Keratinocyte (primary cell): ENCODE data around the gene CATSPERZ.

Experiments used
- CTCF ChIP-seq, 3 experiments: IDR thresholded peaks in 1 of 3; conservative IDR thresholded peaks in 1 of 3; optimal IDR thresholded peaks in 1 of 3; 2 replicates in 2 of 3; 3 replicates in 1 of 3; pipeline versions ENCODE3 to v1.5.1; 2011; ENCODE audit warnings: low read length in 3 of 3, mild to moderate bottlenecking in 3 of 3, moderate library complexity in 2 of 3, control low read depth in 1 of 3, inconsistent platforms in 1 of 3; ENCODE audit not compliant: insufficient read depth in 2 of 3; ENCODE audit errors: extremely low read depth in 1 of 3
- EZH2 ChIP-seq: IDR thresholded peaks from one replicate; pipeline ENCODE4 v1.6.1; 2012; ENCODE audit warnings: inconsistent platforms, mild to moderate bottlenecking, low read length, moderate library complexity

DNA sequence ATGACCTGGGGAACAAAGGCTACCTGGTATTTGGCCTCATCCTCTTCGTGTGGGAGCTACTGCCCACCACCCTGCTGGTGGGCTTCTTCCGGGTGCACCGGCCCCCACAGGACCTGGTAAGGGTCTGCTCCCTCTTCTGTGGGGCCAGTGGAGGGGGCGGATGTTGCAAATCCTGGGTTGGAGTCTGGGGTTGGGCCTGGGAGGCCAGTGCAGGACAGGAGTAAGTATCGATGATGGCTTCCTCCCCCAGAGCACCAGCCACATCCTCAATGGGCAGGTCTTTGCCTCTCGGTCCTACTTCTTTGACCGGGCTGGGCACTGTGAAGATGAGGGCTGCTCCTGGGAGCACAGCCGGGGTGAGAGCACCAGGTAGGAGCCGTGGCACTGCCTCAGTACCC, 11.8 kb upstream of the CATSPERZ start:
- TF ChIP-seq CTCF (optimal IDR thresholded peaks at IDR 0.05 in 1 of 3, IDR thresholded peaks at IDR 0.05 in 1 of 3, conservative IDR thresholded peaks at IDR 0.05 in 1 of 3; ENCODE audit: extremely low read depth in 1 of 3, insufficient read depth in 2 of 3, low read length in 3 of 3) = no peak
- no peak for TF ChIP-seq EZH2
